ENCODE measurements around the gene SSR3.

DNA sequence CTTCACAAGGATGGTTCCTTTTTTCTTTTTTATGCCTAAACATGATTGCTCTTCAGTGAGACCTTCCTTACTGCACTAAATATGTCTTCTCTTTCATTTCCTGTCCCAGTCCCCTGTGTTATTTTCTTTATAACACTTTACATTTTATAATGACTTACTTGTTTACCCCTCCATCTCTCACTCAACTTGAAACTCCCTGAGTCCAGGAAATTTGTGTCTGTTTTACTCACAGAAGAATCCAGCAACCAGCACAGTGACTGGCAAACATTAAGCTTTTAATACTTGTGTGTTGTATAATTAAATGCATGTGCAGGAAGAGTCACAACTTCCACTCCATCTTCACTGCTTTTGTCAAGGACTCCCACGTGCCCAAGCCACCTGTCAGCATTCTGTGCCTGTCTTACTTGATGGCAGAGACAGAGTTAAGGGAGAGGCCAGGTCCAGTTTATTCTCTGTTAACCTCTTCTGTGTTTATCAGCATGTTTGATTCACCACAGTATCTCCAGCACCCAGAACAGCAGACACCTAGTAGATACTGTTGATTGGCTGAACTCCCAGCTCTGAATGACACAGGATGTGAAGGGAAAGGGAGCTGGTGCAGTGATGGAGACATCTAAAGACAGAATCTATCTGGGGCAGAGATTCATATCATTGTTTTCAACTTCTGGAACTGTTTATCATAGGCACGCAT, 42.8 kb downstream of the SSR3 start:
- TF ChIP-seq POLR2A (IDR thresholded peaks at IDR 0.05), result no peak
- TF ChIP-seq, protein P1, sequence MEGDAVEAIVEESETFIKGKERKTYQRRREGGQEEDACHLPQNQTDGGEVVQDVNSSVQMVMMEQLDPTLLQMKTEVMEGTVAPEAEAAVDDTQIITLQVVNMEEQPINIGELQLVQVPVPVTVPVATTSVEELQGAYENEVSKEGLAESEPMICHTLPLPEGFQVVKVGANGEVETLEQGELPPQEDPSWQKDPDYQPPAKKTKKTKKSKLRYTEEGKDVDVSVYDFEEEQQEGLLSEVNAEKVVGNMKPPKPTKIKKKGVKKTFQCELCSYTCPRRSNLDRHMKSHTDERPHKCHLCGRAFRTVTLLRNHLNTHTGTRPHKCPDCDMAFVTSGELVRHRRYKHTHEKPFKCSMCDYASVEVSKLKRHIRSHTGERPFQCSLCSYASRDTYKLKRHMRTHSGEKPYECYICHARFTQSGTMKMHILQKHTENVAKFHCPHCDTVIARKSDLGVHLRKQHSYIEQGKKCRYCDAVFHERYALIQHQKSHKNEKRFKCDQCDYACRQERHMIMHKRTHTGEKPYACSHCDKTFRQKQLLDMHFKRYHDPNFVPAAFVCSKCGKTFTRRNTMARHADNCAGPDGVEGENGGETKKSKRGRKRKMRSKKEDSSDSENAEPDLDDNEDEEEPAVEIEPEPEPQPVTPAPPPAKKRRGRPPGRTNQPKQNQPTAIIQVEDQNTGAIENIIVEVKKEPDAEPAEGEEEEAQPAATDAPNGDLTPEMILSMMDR (IDR thresholded peaks at IDR 0.05), result no peak
